Measurements from ENCODE around the gene PTPRN2.

- no peak for TF ChIP-seq EZH2phosphoT487 (IDR thresholded peaks at IDR 0.05; ENCODE audit: borderline replicate concordance)
- TF ChIP-seq CTCF (IDR thresholded peaks at IDR 0.05 in 2 of 3, conservative IDR thresholded peaks at IDR 0.05 in 1 of 3; ENCODE audit: borderline replicate concordance in 1 of 3, insufficient read depth in 1 of 3, low read depth in 2 of 3, low read length in 2 of 3): no peak
- no peak for TF ChIP-seq MAX (IDR thresholded peaks at IDR 0.05)
- TF ChIP-seq EZH2 (IDR thresholded peaks at IDR 0.05): no peak
- TF ChIP-seq POLR2A (IDR thresholded peaks at IDR 0.05; ENCODE audit: borderline replicate concordance, extremely low read depth, insufficient read depth, insufficient read length): no peak
- TF ChIP-seq REST (IDR thresholded peaks at IDR 0.05; ENCODE audit: low read depth): no peak
- TF ChIP-seq ATF3 (IDR thresholded peaks at IDR 0.05): no peak
- no peak for TF ChIP-seq POLR2AphosphoS5 (IDR thresholded peaks at IDR 0.05; ENCODE audit: low read depth, low read length)
- TF ChIP-seq TCF7L2 (IDR thresholded peaks at IDR 0.05; ENCODE audit: borderline replicate concordance, extremely low read depth, insufficient read depth, insufficient read length): no peak
- no peak for TF ChIP-seq SP1 (IDR thresholded peaks at IDR 0.05; ENCODE audit: low read depth)
- TF ChIP-seq JUND (IDR thresholded peaks at IDR 0.05): no peak
- TF ChIP-seq CBX3 (IDR thresholded peaks at IDR 0.05; ENCODE audit: low read depth): no peak
- no peak for TF ChIP-seq RAD21 (IDR thresholded peaks at IDR 0.05; ENCODE audit: low read depth)
- no peak for TF ChIP-seq FOSL1 (IDR thresholded peaks at IDR 0.05; ENCODE audit: low read depth)
Observed at GRCh38 chr7:157872447-157872846, 715.2 kb downstream of the PTPRN2 start.
